Medulla oblongata (tissue), 1 donor: Measurements from ENCODE around the gene DSE.

Source experiments
- DNase-seq: peaks from one replicate; pipeline ENCODE4 v3.0.0-alpha.2; 2015; ENCODE audit errors: extremely low spot score

Gene DSE

DNA sequence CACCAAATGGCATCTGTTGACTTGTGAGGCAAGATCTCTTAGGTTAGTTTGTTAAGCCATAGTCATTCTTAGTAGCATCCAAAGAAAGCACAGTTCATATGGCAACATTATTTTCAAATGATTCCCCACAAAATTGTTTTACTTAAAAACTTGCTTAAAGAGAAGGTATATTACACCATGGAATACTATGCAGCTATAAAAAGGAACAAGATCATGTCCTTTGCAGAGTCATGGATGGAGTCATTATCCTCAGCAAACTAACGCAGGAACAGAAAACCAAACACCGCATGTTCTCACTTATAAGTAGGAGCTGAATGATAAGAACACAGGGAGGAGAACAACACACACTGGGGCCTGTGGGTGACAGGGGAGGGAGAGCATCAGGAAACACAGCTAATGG lies 10.9 kb upstream of the DSE start:
- DNase-seq: no peak

DNA sequence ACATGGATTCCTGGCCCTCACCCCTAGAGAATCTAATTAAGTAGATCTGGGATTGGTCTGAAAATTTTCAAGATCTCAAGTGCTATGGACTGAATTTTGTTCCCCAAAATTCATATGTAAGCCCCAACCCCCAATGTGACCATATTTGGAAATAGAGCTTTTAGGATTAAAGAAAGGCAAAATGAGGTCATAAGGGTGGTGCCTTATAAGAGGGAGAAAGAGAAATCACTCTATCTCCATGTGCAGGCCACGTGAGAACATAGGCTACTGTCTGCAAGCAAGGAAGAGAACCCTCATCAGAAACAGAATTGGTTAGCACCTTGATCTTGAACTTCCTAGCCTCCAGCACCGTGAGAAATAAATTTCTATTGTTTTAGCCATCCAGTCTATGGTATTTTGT lies 8.5 kb upstream of the DSE start:
- no peak for DNase-seq

DNA sequence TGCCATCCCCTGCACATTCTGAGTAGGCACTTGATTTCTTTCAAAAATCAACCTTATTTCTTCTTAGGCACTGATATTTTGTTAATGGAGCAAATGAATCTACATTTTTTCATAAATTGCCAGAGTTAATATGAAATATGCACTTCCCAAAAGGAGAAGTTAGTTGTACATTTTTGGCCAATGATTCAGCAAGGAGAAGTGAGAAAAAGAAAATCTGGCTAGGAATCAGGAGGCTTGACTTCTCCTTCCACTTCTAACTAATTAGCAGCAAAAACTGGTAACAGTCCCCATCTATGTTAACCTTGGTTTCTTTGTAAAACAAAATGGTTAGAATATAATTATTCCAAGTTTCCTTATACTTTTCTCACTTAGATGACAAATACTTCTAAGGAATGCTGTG lies 7.0 kb upstream of the DSE start:
- peak; percentile 56 for DNase-seq

DNA sequence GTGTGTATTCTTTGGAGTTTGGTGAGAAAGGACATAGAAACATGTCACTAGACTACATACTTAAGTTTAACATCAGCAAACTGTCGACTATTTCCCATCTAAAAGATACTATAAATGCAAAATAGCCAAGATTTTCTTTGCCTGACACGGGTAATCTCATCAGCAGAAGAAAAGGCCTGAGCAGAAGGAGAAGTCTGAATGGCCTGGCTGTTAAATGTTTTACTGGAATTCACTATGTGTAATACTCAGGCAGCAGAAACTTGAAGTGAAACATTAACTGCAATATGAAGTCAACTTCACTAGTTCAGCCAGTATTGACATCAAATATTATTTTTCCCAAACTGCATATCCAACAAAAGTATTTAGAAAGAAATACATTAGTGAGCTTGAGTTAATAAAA lies 6.4 kb upstream of the DSE start:
- no peak for DNase-seq

DNA sequence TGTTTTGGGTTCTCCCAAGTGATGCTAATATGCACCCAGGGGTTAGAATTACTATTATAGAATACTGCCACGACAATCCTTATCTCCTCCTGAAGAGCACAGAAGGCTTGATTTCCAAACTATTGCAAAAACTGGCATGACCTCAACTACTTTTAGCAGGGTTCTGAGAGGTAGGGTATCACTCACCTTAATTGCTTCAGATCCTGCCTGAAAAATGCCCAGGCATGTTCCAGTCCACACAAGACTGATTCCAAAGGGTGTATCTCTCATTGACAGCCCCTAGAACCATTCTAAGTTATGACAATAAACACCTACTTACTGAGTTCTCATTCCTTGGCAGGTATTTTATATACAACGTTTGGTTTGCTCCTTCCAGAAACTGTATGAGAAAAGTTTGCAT lies 5.0 kb upstream of the DSE start:
- DNase-seq: no peak

DNA sequence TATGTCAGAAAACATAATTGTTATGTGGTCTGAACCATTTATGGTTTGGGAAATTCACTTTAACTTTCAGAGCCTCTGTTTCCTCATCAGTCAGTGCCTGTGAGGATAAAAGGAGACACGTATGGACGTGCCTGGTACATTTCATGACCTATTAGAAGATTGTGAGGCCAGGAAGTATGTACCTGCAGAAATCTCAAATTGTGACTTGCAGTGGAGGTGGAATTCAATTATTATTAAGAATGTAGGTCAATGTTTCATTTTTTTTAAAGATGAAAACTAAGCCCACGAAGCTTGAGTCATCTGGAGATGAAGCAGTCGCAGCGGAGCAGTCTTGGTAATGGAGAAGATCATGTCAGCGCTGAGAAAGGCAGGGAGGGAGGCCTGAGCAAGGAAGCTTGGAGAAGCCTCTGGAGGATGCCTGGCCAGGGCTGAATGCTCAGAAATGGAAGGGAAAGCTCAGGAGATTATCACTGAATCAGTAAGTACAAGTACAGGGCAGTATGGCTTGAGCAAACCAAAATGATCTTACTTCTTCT lies 3.9 kb upstream of the DSE start:
- no peak for DNase-seq

DNA sequence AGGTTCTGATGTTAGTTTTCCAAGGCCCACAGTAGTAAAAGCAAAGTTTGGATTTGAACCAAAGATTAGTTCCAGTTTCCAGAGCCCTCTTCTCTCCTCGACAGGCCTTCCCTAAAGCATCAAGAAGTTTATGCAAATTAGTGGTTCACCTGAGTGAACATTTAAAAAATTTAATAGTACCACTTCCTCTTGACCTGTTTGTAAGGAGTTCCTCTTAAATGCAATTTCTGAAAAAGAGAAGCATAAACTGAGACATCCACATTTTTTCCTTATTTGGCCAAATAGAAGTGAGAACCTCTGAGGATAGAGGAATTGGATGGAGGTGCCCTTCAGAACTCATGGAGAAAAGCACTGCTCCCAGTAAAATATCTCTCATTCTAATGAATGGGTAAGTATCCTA lies 1.2 kb upstream of the DSE start:
- no peak for DNase-seq

DNA sequence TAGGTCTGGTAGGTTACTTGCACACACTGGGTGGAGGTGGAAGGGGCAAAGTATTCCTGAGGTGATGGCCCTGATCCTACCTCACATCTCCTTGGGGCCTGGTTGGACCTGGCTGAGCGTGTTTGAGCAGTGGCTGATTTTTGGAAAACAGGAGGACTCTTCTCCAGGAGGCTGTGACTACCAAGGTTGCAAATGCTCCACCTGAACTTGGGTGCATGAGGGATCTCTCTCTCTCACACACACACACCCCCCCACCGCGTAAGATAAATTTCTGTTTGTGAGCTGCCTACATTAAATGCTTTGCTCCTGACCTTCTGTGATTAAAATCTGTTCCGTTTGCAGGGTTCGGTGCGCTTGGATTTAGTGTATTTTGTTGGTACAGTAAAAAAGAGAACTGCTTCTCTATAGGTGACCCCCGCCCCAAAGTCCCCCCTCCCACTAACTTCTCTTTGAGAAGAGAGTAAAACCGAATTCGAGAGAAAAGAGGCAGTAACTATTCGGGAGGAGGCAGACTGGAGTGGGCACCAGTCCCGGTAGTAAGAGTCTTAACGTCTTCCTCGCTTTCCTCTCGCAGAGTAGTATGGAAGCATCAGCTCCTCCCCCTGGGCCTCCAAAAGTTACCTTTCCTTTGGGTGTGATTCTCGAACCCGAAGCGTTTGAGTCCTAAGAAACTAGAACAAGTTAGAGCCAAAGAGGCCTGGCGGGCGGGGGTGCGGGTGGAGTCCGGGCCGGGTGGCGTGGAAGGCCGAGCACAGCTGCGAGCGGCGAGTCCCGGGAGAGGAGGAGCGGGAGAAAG lies 585 bp upstream of the DSE start:
- no peak for DNase-seq

DNA sequence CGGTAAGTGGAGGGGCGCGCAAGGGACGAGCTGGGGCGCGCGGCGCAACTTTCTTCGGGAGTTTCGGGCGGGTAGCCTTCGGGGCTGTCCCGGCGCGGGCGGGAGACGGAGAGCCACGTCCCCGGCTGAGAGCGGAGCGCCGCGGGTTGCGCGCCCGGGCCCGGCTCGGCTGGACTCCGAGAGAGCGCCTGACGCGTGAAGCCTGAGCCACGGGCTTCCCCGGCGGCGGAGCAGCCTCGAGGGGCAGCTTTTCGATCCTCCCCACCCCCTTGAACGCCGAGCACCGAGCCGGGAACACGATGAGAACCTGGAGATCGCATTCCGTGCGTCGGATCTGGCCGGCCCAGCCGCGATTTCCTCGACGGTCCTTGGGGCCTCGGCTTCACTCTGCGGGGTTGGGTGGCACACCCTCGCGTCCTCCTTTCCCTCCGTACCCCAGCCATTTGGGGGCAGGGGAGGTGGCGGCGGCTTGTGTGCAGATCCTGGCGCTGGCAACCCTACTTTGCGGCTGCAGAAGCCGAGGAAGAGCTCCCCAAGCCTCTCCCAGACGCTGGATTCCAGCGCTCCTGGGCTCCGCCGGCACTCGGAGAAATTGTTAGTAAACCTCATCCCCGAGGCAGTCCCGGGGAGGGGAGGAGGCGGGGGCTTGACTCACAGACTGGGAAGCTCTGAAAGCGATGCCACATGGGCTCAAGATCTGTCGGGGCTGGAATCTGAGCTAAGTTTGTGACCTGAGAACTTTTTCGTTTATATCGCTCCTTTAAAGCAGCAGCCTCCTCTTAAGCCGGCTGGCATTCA lies 572 bp downstream of the DSE start:
- DNase-seq: peak; percentile 54

DNA sequence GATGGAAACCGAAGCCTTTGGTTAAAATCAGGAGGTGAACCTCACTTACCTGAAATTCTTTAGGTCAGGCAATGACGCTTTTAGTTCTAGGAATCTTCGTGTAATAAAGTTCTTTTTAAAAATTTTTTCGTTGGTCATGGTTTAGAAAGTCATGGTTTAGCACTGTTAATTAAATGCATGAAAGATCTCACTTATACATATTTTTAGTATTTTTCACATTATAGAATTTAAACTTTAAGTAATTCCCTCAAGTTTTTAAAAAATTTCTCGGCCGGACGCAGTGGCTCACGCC lies 1.1 kb downstream of the DSE start:
- DNase-seq: no peak

DNA sequence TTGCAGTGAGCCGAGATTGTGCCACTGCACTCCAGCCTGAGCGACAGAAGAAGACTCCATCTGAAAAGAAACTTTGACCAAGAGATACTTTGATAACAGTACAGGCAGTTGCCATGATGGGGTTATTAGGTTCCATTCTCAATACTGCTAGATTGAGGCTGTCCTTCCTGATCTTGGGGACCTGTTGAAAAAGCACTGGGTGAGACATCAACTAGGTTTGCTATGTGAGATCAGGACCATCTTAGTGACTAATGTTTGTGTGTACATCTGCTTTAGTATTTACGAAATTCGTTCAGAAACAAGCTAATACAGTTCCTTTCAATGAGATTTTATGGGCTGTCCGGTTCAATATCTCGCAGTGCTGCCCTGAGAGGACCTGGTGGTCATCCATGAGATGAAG lies 2.6 kb downstream of the DSE start:
- DNase-seq: no peak

DNA sequence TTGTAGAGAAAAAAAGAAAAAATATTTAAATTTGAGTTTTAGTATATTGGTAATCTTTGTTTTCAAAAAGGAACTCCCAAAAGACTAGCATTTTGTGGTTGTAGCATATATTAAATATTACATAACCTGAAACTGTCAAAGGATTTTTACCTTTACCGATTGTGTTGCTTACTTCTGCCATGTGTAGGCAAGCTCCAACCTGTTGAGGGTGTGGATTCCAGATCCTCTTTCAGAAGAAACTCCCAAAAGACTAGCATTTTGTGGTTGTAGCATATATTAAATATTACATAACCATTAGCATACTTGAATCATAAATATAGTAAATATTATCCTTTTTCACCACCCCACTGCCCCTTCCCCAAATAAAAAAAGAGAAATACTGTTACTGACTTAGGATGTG lies 3.2 kb downstream of the DSE start:
- no peak for DNase-seq

DNA sequence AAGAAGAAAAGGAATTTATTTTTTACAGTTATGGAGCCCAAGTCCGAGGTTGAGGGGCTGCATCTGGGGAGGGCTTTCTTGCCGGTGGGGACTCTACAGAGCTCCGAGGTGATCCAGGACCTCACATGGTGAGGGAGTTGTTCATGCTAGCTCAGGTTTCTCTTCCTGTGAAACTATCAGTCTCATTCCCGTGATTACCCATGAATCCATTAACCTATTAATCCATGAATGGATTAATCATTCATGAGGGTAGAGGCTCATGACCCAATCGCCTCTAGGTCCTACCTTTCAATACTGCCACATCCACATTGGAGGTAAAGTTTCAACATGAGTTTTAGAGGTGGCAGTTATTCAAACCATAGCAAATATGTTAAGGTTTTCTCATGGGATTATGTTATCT lies 3.8 kb downstream of the DSE start:
- DNase-seq: no peak

DNA sequence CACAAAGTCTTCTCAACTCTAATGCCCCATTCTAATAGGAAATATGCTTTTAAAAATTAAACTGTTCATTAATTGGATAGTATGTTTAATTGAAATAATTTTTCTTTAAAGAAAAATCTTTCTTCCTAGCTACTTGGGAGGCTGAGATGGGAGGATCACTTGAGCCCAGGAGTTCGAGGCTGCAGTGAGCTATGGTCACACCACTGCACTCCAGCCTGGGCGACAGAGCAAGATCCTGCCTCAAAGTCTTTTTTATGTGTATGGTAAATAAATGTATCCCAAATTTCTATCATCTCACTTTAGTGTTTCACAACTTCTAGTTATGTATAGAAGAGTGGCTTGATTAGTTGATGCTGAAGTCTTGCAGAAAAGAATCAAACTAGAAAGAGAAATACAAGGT lies 4.5 kb downstream of the DSE start:
- DNase-seq: no peak

DNA sequence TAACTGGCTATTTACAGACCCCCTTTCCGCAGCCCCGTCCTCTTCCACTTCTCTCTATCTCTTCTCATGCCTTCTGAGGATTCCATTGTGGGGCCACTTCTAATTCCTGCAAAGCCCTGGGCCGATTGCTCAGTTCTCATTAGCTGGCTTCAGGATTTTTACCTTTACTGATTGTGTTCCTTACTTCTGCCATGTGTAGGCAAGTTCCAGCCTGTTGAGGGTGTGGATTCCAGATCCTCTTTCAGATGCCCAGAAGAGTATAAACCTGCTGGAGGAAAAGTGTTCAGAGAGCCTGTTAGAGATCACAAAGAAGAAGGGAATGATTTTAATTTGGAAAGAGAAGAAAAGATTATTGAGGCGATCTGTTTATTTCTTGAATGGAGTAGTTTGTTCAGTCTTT lies 5.4 kb downstream of the DSE start:
- no peak for DNase-seq

DNA sequence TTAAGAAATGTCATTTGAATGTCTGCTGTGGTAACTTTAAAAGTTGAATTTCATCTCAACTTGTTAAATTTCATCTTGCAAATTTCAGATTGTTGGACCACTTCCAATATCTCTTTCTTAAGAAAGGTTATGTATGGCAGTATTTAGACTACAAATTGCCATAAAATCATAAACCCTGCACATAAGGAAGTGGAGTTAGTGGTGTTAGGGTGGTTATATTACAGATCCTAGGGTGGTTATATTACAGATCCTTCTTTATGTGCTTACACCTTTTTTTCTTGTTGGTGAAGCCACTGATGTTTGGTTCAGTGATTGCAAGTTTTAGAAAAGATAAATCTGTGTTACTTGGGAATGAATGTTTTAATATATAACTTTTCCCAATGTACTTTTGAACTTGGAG lies 9.0 kb downstream of the DSE start:
- no peak for DNase-seq

DNA sequence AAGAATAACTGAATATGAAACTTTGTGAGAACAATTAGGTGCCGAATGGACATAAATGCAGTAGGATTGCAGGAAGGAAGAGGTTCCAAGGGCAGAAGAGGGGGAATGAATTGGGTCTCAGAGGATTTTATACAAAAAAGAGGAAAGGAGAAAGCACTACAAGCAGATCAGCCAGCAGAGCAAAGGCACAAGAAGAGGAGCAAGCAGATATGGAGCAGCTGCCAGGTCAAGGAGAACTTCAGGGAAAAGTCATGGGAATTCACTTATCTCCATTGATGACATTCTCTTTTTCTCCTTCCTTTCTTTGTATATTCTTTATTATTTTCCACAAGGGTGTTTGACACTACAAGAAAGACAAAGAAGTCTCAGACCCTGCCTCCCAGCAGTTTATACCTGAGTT lies 9.6 kb downstream of the DSE start:
- DNase-seq: no peak

DNA sequence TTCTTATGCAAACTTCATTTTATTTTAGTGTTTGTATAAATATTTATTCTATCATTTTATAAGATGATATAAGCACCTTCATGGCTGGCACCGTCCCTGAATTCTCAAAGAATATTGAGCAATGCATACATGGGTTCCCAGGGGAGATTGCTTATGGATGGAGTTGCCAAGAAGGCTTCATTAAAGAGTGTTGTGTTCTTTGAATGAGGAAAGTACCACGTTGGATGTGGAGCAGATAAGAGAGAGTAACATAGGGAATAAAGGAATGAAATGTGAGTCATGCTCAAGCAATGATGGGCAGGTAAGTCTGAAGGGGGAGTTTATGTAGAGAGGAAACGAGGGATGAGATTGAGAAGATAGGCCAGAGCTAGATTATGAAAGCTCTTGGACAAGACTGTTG lies 10.3 kb downstream of the DSE start:
- no peak for DNase-seq

DNA sequence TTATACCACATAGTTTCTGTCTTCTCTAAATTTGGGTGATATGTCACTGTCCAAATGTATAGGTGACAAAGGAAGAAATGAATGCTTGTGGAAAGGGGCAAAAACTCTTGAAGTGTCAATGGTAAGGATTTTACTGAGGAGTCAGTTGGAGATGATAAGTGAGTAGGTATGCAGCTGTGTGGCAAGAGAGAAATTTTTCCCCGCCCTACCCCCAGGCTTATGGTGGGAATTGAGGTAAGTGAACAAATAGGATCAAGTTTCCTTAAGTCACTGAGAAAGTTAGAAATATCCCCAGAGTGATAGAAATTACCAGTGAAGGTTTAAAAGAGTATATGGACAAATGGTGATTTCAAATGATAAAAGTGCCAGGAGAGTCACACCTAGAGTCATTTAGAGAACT lies 11.8 kb downstream of the DSE start:
- DNase-seq: no peak

DNA sequence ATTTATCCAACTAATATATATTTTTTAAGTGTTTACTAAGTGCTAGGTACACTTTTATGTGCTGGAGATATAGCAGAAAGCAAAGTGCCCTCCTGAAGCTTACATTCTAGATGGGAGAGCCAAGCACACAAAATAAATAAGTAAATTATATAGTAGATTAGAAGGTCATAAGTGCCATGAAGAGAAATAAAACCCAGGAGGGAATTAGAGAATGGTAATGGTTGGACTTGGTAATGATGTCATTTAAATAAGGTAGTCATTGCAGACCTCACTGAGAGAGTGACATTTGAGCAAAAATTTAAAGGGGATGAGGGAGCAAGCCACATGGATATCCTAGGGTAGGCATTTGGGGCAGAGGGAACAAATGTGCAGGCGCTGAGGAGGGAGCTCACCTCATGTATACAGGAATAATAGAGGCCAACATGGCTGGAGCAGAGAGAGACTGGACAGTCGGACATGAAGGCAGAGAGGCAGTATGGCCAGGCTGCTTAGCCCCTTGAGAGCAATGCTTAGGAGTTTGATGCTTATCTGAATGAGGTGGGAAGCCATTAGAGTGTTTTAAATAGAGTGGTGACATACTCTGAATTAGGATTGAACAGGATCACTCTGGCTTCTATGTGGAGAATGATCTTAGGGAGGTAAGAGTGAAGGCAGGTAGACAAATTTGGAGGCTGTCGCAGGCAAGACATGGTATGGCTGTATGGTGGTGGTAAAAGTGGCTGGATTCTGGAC lies 14.1 kb downstream of the DSE start:
- no peak for DNase-seq

DNA sequence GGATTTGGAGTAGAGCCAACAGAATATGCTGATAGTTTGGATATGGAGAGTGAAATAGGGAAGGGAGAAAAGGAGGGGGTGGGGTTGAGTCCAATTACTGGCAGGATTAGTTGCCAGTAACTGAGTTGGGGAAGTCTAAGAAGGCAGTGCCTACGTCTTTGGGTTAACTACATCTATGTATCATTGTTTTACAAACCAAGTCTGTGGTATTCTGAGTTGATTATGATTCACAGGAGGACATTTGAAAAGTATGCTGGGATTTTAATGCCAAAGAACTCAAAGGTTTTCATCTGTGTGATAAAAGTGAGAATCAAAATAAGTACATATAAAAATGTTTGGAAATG lies 14.7 kb downstream of the DSE start:
- DNase-seq: no peak

DNA sequence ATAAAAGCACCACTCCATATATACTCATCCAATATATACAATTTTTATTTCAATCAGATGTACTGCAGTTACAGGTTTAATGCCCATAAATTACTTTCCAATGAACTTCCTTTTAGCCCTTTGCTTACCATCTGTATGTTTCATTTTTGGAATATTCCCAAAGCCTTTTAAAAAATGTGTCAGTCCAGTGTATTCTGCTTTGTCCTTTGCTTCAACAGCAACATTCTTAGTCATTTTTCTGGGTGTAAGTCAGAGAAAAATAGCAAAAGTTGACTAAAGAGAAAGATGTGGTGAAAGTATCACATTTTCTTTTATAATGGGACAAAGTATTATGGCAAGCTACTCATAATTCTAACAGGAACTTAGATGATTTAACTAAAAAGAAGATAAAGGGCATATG lies 15.2 kb downstream of the DSE start:
- DNase-seq: no peak
